Stimulated activated CD4-positive, alpha-beta T cell treated with anti-CD3 and anti-CD28 coated beads, TNF-alpha, amount 100 ng/mL, for 48 hours (primary cell): Measurements from ENCODE around the gene SPTBN4.
"Not testable (repeated sequence)": the region's sequence is repeated elsewhere in the genome, so short reads cannot be mapped to it uniquely, and the experiment has no call there.

Experiments used
- DNase-seq, 3 donors: peaks; one replicate each; pipeline ENCODE4 v3.0.0-alpha.2; 2020; ENCODE audit warnings: low read depth in 3 of 3

SPTBN4 gene

GRCh38 chr19:40529093-40529954 lies 62.5 kb downstream of the SPTBN4 start:
- DNase-seq = peak; percentile 78 to 88 (median 82)

GRCh38 chr19:40530091-40530901 lies 63.5 kb downstream of the SPTBN4 start:
- DNase-seq = no peak

GRCh38 chr19:40533508-40533907 lies 66.7 kb downstream of the SPTBN4 start:
- DNase-seq = no peak

- no peak for DNase-seq
Observed at GRCh38 chr19:40534148-40534547, 67.3 kb downstream of the SPTBN4 start.

GRCh38 chr19:40539070-40539469 lies 72.3 kb downstream of the SPTBN4 start:
- DNase-seq = no peak

- no peak for DNase-seq
Observed at GRCh38 chr19:40542202-40542859, 75.5 kb downstream of the SPTBN4 start.

- DNase-seq = no peak
Observed at GRCh38 chr19:40543029-40543597, 76.3 kb downstream of the SPTBN4 start.

GRCh38 chr19:40546153-40546841 lies 79.5 kb downstream of the SPTBN4 start:
- not testable (repeated sequence) for DNase-seq

- DNase-seq = not testable (repeated sequence)
Observed at GRCh38 chr19:40547190-40547589, 80.4 kb downstream of the SPTBN4 start.

GRCh38 chr19:40547836-40548235 lies 81.0 kb downstream of the SPTBN4 start:
- DNase-seq = no peak

- peak; percentile 41 to 68 (median 64) for DNase-seq
Observed at GRCh38 chr19:40549007-40549708, 82.4 kb downstream of the SPTBN4 start.

GRCh38 chr19:40550951-40551350 lies 84.2 kb downstream of the SPTBN4 start:
- no peak for DNase-seq

- no peak for DNase-seq
Observed at GRCh38 chr19:40552848-40553247, 86.0 kb downstream of the SPTBN4 start.

GRCh38 chr19:40553885-40554857 lies 87.4 kb downstream of the SPTBN4 start:
- no peak for DNase-seq

- DNase-seq = no peak
Observed at GRCh38 chr19:40555978-40556689, 89.3 kb downstream of the SPTBN4 start.

- DNase-seq = no peak
Observed at GRCh38 chr19:40556953-40557530, 90.2 kb downstream of the SPTBN4 start.

- DNase-seq = no peak
Observed at GRCh38 chr19:40559394-40559793, 92.6 kb downstream of the SPTBN4 start.

GRCh38 chr19:40560092-40560507 lies 93.3 kb downstream of the SPTBN4 start:
- DNase-seq = no peak
